HFFc6 (cell line): Measurements from ENCODE around the gene TSC22D1. TPM values are rescaled to one million over a fixed set of nuclear protein-coding genes. Genes with fewer than 3 reads are reported as not detected.
A peak's percentile ranks its signal among the peaks of the same experiment; 100 is the strongest.

Experiments
- DNase-seq: peaks from one replicate; pipeline ENCODE4 v3.0.0-alpha.2; 2018
- H3K27ac Mint-ChIP-seq: 2 replicates; pipeline ENCODE4 v1.8.0; 2020; ENCODE audit warnings: mild to moderate bottlenecking, mixed read lengths
- H3K27me3 Mint-ChIP-seq: 2 replicates; pipeline ENCODE4 v1.8.0; 2021; ENCODE audit warnings: mild to moderate bottlenecking, moderate library complexity, mixed read lengths; ENCODE audit not compliant: insufficient read depth
- H3K36me3 Mint-ChIP-seq: 2 replicates; pipeline ENCODE4 v1.8.0; 2021; ENCODE audit warnings: low read depth, mixed read lengths
- H3K4me1 Mint-ChIP-seq: 2 replicates; pipeline ENCODE4 v1.8.0; 2020; ENCODE audit warnings: low read depth, mixed read lengths
- H3K4me3 Mint-ChIP-seq: 2 replicates; pipeline ENCODE4 v1.8.0; 2020; ENCODE audit warnings: mild to moderate bottlenecking, moderate library complexity, mixed read lengths
- H3K9me3 Mint-ChIP-seq: 2 replicates; pipeline ENCODE4 v1.8.0; 2020; ENCODE audit warnings: mild to moderate bottlenecking, mixed read lengths
- total RNA-seq, 6 experiments: library from RNA; stranded (reverse); fragmentation: NEBNext Ultra II Directional; extraction: Animal tissue kit (Norgen Biotek cat#: 25700); gene quantifications; 2 replicates in 1 of 6; 3 replicates in 5 of 6; pipeline ENCODE4 v1.2.3, GENCODE V29; 2021
- TF ChIP-seq, protein P1 (sequence below): fragments of 200-600 bp; sonication (generic); IDR thresholded peaks from 2 replicates; pipeline ENCODE4 v1.5.0; 2021; ENCODE audit warnings: antibody characterized with exemption, mild to moderate bottlenecking

Gene TSC22D1
- total RNA-seq, 6 experiments from 2014 or later: 42.3 to 49.4 (median 45.2) TPM

GRCh38 chr13:44399074-44399473 lies 177.1 kb downstream of the TSC22D1 start:
- H3K4me3 Mint-ChIP-seq: no peak overlapping the region
- peaks cover 14% of the 10 kb centered on the region for H3K4me1 Mint-ChIP-seq

DNA sequence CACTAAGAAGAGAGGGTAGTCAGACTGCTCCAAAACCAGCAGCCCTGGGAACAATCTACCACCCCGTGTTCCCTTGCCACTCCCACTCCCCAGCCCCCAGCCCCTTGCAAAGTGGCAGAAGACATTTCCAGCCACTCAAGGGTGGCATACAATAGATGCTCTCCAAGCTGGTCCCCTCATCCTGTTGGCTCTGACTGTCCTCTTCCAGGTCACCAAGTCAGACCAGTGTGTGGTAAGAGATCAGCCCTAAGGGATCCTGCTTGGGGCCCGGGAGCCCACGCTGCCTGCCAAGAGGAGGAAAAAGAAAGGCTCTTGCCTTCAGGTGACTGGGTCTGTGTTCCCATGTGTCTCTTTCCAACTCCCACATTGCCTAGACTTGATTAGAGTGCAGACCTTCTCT lies 177.5 kb downstream of the TSC22D1 start:
- TF ChIP-seq, protein P1, sequence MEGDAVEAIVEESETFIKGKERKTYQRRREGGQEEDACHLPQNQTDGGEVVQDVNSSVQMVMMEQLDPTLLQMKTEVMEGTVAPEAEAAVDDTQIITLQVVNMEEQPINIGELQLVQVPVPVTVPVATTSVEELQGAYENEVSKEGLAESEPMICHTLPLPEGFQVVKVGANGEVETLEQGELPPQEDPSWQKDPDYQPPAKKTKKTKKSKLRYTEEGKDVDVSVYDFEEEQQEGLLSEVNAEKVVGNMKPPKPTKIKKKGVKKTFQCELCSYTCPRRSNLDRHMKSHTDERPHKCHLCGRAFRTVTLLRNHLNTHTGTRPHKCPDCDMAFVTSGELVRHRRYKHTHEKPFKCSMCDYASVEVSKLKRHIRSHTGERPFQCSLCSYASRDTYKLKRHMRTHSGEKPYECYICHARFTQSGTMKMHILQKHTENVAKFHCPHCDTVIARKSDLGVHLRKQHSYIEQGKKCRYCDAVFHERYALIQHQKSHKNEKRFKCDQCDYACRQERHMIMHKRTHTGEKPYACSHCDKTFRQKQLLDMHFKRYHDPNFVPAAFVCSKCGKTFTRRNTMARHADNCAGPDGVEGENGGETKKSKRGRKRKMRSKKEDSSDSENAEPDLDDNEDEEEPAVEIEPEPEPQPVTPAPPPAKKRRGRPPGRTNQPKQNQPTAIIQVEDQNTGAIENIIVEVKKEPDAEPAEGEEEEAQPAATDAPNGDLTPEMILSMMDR: no peak

More at GRCh38 chr13:44399074-44399473, 177.1 kb downstream of the TSC22D1 start:
- peaks cover 26% of the 10 kb centered on the region for H3K27me3 Mint-ChIP-seq
- no peaks in the 10 kb centered on the region for H3K36me3 Mint-ChIP-seq
- H3K9me3 Mint-ChIP-seq: no peaks in the 10 kb centered on the region
- H3K27ac Mint-ChIP-seq: no peak overlapping the region
- DNase-seq: no peak
- TF ChIP-seq, protein P1: no peak

GRCh38 chr13:44397766-44398223 lies 178.3 kb downstream of the TSC22D1 start:
- H3K4me3 Mint-ChIP-seq: peak overlapping the region; percentile 31; the same call in 1 of the 2 replicates
- peaks cover 14% of the 10 kb centered on the region for H3K4me1 Mint-ChIP-seq
- TF ChIP-seq, protein P1: no peak
- peaks cover 23% of the 10 kb centered on the region for H3K27me3 Mint-ChIP-seq
- H3K27ac Mint-ChIP-seq: no peak overlapping the region
- no peak for DNase-seq
- H3K9me3 Mint-ChIP-seq: no peaks in the 10 kb centered on the region
- no peaks in the 10 kb centered on the region for H3K36me3 Mint-ChIP-seq

More for the DNA sequence above, 177.5 kb downstream of the TSC22D1 start:
- Mint-ChIP-seq H3K36me3 (no peaks in the 10 kb centered on the region), H3K27ac (no peak overlapping the region), H3K27me3 (peaks cover 26% of the 10 kb centered on the region), H3K4me3 (no peak overlapping the region), H3K9me3 (no peaks in the 10 kb centered on the region), H3K4me1 (peaks cover 14% of the 10 kb centered on the region)
- no peak for DNase-seq

GRCh38 chr13:44396701-44397580 lies 179.2 kb downstream of the TSC22D1 start:
- Mint-ChIP-seq H3K36me3 (no peaks in the 10 kb centered on the region), H3K27ac (no peak overlapping the region; the same call in 1 of the 2 replicates), H3K9me3 (no peaks in the 10 kb centered on the region), H3K4me1 (peaks cover 14% of the 10 kb centered on the region), H3K27me3 (peaks cover 23% of the 10 kb centered on the region), H3K4me3 (peak overlapping the region; percentile 31; the same call in 1 of the 2 replicates)
- TF ChIP-seq, protein P1: no peak
- peak; percentile 9 for DNase-seq

DNA sequence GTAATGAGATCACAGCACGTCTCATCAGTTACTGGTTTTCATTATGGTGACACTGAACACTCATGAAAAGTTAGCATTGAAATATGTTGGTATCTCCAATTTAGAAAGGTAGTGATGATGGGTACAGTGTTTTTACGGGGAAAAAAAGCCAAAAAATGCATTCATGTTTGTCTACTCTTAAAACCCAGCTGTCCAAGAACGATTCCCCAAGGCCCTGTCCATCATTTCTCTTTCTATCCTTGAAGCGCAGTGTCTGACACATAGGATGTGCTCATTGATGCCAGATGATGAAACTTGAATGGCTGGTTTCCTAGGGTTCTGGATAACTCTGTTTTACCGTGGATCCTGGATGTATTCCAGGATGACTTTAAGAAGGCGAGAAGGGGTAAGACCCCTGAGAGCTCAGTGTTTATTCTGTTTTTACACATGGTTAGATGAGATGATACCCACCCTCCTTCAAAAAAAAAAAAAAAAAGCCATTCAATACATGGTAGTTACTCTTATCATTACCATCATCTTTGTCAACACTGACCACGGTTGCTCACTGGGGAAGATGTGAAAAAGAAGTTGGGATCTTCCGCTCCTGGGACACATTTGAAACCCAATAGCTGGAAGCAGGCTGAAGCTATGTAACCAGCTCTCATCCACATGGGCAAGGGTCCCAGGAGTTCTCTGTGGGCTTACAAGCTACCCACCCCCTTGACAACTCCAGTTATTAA lies 180.0 kb downstream of the TSC22D1 start:
- DNase-seq: no peak
- Mint-ChIP-seq H3K9me3 (no peaks in the 10 kb centered on the region), H3K4me1 (peaks cover 14% of the 10 kb centered on the region), H3K27ac (no peak overlapping the region), H3K36me3 (no peaks in the 10 kb centered on the region), H3K4me3 (no peak overlapping the region), H3K27me3 (peaks cover 22% of the 10 kb centered on the region)
- TF ChIP-seq, protein P1: no peak
